Stomach smooth muscle (tissue), 2 donors: ENCODE results near the gene GALK2.
A peak's percentile ranks its signal among the peaks of the same experiment; 100 is the strongest.

Source experiments
- H3K27ac ChIP-seq: one replicate; pipeline ENCODE4 v1.7.0; 2013; ENCODE audit warnings: mild to moderate bottlenecking, low read length, inconsistent platforms
- H3K27me3 ChIP-seq, 2 donors: one replicate each; pipeline ENCODE4 v1.7.0; 2013; ENCODE audit warnings: low read length in 2 of 2; ENCODE audit not compliant: insufficient read depth in 2 of 2, control insufficient read depth in 1 of 2
- H3K36me3 ChIP-seq, 2 donors: one replicate each; pipeline ENCODE4 v1.7.0; 2013; ENCODE audit warnings: low read length in 2 of 2; ENCODE audit not compliant: control insufficient read depth in 2 of 2, insufficient read depth in 2 of 2
- H3K4me1 ChIP-seq: one replicate; pipeline ENCODE4 v1.7.0; 2013; ENCODE audit warnings: low read length; ENCODE audit not compliant: control insufficient read depth, insufficient read depth
- H3K4me3 ChIP-seq, 2 donors: one replicate each; pipeline ENCODE4 v1.7.0; 2013; ENCODE audit warnings: low read length in 2 of 2
- H3K9ac ChIP-seq, 2 donors: one replicate each; pipeline ENCODE4 v1.7.0; 2013; ENCODE audit warnings: low read length in 2 of 2, mild to moderate bottlenecking in 1 of 2
- H3K9me3 ChIP-seq, 2 donors: one replicate each; pipeline ENCODE4 v1.7.0; 2013; ENCODE audit warnings: low read length in 2 of 2; ENCODE audit not compliant: control insufficient read depth in 2 of 2
- donor health status: healthy.
- donor health status: Pancreatic carcinoma.

The GALK2 gene

GRCh38 chr15:49145651-49146609 is 24.1 kb upstream of the GALK2 start:
- no peak overlapping the region for H3K9ac ChIP-seq
- H3K4me1 ChIP-seq: no peaks in the 10 kb centered on the region
- H3K4me3 ChIP-seq: no peak overlapping the region
- no peaks in the 10 kb centered on the region for H3K27me3 ChIP-seq
- H3K27ac ChIP-seq: no peak overlapping the region
- peaks cover 15 to 16% of the 10 kb centered on the region in 2 donors for H3K36me3 ChIP-seq
- H3K9me3 ChIP-seq: no peaks in the 10 kb centered on the region

GRCh38 chr15:49148298-49148697 is 21.7 kb upstream of the GALK2 start:
- no peaks in the 10 kb centered on the region for H3K4me1 ChIP-seq
- peaks cover 2 to 3% of the 10 kb centered on the region in 2 donors for H3K36me3 ChIP-seq
- H3K27me3 ChIP-seq: no peaks in the 10 kb centered on the region
- no peak overlapping the region for H3K27ac ChIP-seq
- H3K9me3 ChIP-seq: no peaks in the 10 kb centered on the region
- no peak overlapping the region for H3K9ac ChIP-seq
- H3K4me3 ChIP-seq: no peak overlapping the region

GRCh38 chr15:49148727-49149126 is 21.3 kb upstream of the GALK2 start:
- no peaks in the 10 kb centered on the region for H3K4me1 ChIP-seq
- H3K4me3 ChIP-seq: no peak overlapping the region
- H3K36me3 ChIP-seq: no peaks in the 10 kb centered on the region
- no peak overlapping the region for H3K9ac ChIP-seq
- no peak overlapping the region for H3K27ac ChIP-seq
- no peaks in the 10 kb centered on the region for H3K9me3 ChIP-seq
- H3K27me3 ChIP-seq: no peaks in the 10 kb centered on the region

GRCh38 chr15:49151831-49152230 is 18.2 kb upstream of the GALK2 start:
- no peak overlapping the region for H3K9ac ChIP-seq
- H3K4me1 ChIP-seq: peaks cover 3% of the 10 kb centered on the region
- no peak overlapping the region for H3K4me3 ChIP-seq
- no peak overlapping the region for H3K27ac ChIP-seq
- no peaks in the 10 kb centered on the region for H3K9me3 ChIP-seq
- H3K27me3 ChIP-seq: no peaks in the 10 kb centered on the region
- no peaks in the 10 kb centered on the region for H3K36me3 ChIP-seq

GRCh38 chr15:49152552-49153312 is 17.3 kb upstream of the GALK2 start:
- H3K4me3 ChIP-seq: no peak overlapping the region
- H3K27me3 ChIP-seq: no peaks in the 10 kb centered on the region
- H3K27ac ChIP-seq: no peak overlapping the region
- H3K36me3 ChIP-seq: no peaks in the 10 kb centered on the region
- H3K9me3 ChIP-seq: no peaks in the 10 kb centered on the region
- H3K9ac ChIP-seq: no peak overlapping the region
- peaks cover 3% of the 10 kb centered on the region for H3K4me1 ChIP-seq

GRCh38 chr15:49154359-49154758 is 15.7 kb upstream of the GALK2 start:
- H3K4me3 ChIP-seq: peak overlapping the region; percentile 99 to 100
- H3K9me3 ChIP-seq: no peaks in the 10 kb centered on the region
- peak overlapping the region; percentile 93 to 99 for H3K9ac ChIP-seq
- H3K36me3 ChIP-seq: no peaks in the 10 kb centered on the region
- no peaks in the 10 kb centered on the region for H3K27me3 ChIP-seq
- peaks cover 3% of the 10 kb centered on the region for H3K4me1 ChIP-seq
- no peak overlapping the region for H3K27ac ChIP-seq

- Histone ChIP-seq H3K9me3 (no peaks in the 10 kb centered on the region), H3K4me1 (peaks cover 3% of the 10 kb centered on the region), H3K9ac (peak overlapping the region; percentile 93 to 99), H3K4me3 (peak overlapping the region; percentile 99 to 100), H3K36me3 (no peaks in the 10 kb centered on the region), H3K27ac (peak overlapping the region; percentile 81), H3K27me3 (no peaks in the 10 kb centered on the region)
Measured at GRCh38 chr15:49154799-49155109, 15.3 kb upstream of the GALK2 start.

- peak within 1 kb of the TSS; percentile 81 for H3K27ac ChIP-seq
- peak within 1 kb of the TSS; percentile 99 to 100 for H3K4me3 ChIP-seq
- H3K36me3 ChIP-seq: no peaks in the 10 kb centered on the region
- no peaks in the 10 kb centered on the region for H3K9me3 ChIP-seq
- no peaks in the 10 kb centered on the region for H3K27me3 ChIP-seq
- H3K4me1 ChIP-seq: peaks cover 3% of the 10 kb centered on the region
- H3K9ac ChIP-seq: peak within 1 kb of the TSS; percentile 93 to 99
Measured at GRCh38 chr15:49155110-49155833, 14.8 kb upstream of the GALK2 start, which contains the start of gene COPS2. Gene COPS2 (minus strand): TSS chr15:49155599. CDS start chr15:49155578, 21 bp downstream.

- Histone ChIP-seq H3K4me3 (peak overlapping the region; percentile 99 to 100), H3K9ac (peak overlapping the region; percentile 93 to 99), H3K27me3 (no peaks in the 10 kb centered on the region), H3K4me1 (peaks cover 3% of the 10 kb centered on the region), H3K36me3 (no peaks in the 10 kb centered on the region), H3K27ac (peak overlapping the region; percentile 53), H3K9me3 (no peaks in the 10 kb centered on the region)
Measured at GRCh38 chr15:49155834-49156627, 14.0 kb upstream of the GALK2 start.

- no peaks in the 10 kb centered on the region for H3K27me3 ChIP-seq
- peaks cover 0 to 5% of the 10 kb centered on the region in 2 donors for H3K36me3 ChIP-seq
Measured at GRCh38 chr15:49163678-49164077, 6.4 kb upstream of the GALK2 start.

More at GRCh38 chr15:49163678-49164077, 6.4 kb upstream of the GALK2 start:
- Histone ChIP-seq H3K9me3 (no peaks in the 10 kb centered on the region), H3K4me3 (no peak overlapping the region), H3K27ac (no peak overlapping the region), H3K9ac (no peak overlapping the region), H3K4me1 (no peaks in the 10 kb centered on the region)
